HCT116 (cell line): ENCODE results near the gene RGS10. TPM values are rescaled to one million over a fixed set of nuclear protein-coding genes. Genes with fewer than 3 reads are reported as not detected.

Experiments
- ATAC-seq: fragments of 200-7000 bp; cut with Tn5 transposase; 2 replicates; pipeline ENCODE4 v1.9.1; 2020; ENCODE audit warnings: mild to moderate bottlenecking, moderate library complexity
- BruUV-seq: library from RNA; stranded (reverse); fragments of 400-500 nt; replicated peaks from 2 replicates; lab custom pipeline; 2021; lab: Mats Ljungman, UMichigan
- CTCF ChIA-PET: fragments of 300-600 bp; sonication (Branson Sonifier 250); formaldehyde crosslinking; loops from one replicate; lab custom pipeline; 2021; ENCODE audit warnings: antibody characterized with exemption; lab: Charles Lee
- POLR2A ChIA-PET: fragments of 300-600, 350-600 bp; sonication (Branson Sonifier 250); formaldehyde crosslinking; loops from one replicate; lab custom pipeline; 2021; ENCODE audit warnings: antibody characterized with exemption; lab: Charles Lee
- RAD21 ChIA-PET, 2 experiments: fragments of 300-600 bp; sonication (Branson Sonifier 250); formaldehyde crosslinking; loops; one replicate each; lab custom pipeline; 2023; ENCODE audit warnings: low total read pairs in 2 of 2; ENCODE audit not compliant: uncharacterized antibody in 2 of 2, unreplicated experiment in 2 of 2, low non-redundant PET in 1 of 2; lab: Charles Lee
- DNase-seq: peaks from one replicate; pipeline ENCODE4 v3.0.0-alpha.2; 2010; ENCODE audit warnings: low read depth, low spot score
- H2AFZ ChIP-seq: fragments of 200-600 bp; shearing (Covaris generic), sonication (generic); 2 replicates; pipeline ENCODE4 v1.6.1; 2017; ENCODE audit warnings: low read depth, mixed run types, mixed read lengths, antibody characterized with exemption, low read length; ENCODE audit not compliant: poor library complexity, severe bottlenecking
- H3K27ac ChIP-seq: 2 replicates; pipeline ENCODE4 v1.5.1; 2012; ENCODE audit warnings: low read depth, low read length
- H3K27me3 ChIP-seq: fragments of 200-600 bp; sonication (generic); 2 replicates; pipeline ENCODE4 v1.6.1; 2016; ENCODE audit warnings: mixed run types, low read length, mixed read lengths; ENCODE audit not compliant: insufficient read depth
- H3K36me3 ChIP-seq, 2 experiments: fragments of 200-500 bp in 1 of 2; fragments of 200-600 bp in 1 of 2; sonication (Bioruptor generic) in 1 of 2; sonication (generic) in 1 of 2; 2 replicates each; pipeline versions ENCODE4 v1.5.1 to v1.6.1; 2014 to 2016; ENCODE audit warnings: low read length in 2 of 2, inconsistent platforms in 1 of 2, mixed read lengths in 1 of 2, mixed run types in 1 of 2; ENCODE audit not compliant: insufficient read depth in 2 of 2, control insufficient read depth in 1 of 2
- H3K4me1 ChIP-seq, 2 experiments: fragments of 200-600 bp in 1 of 2; sonication (generic) in 1 of 2; 2 replicates each; pipeline versions ENCODE4 v1.5.1 to v1.6.1; 2012 to 2017; ENCODE audit warnings: low read length in 2 of 2, inconsistent platforms in 1 of 2, mild to moderate bottlenecking in 1 of 2, mixed read lengths in 1 of 2, mixed run types in 1 of 2, moderate library complexity in 1 of 2; ENCODE audit not compliant: insufficient read depth in 2 of 2, control insufficient read depth in 1 of 2
- H3K4me2 ChIP-seq: fragments of 200-600 bp; sonication (generic); 2 replicates; pipeline ENCODE4 v1.6.1; 2017; ENCODE audit warnings: mixed run types, low read length, mixed read lengths
- H3K4me3 ChIP-seq, 2 experiments: fragments of 200-600 bp in 1 of 2; sonication (generic) in 1 of 2; replicated peaks in 1 of 2; 2 replicates each; pipeline ENCODE4 v1.5.1; 2011 to 2016; ENCODE audit warnings: low read length in 2 of 2, control low read depth in 1 of 2, low read depth in 1 of 2, mild to moderate bottlenecking in 1 of 2, mixed read lengths in 1 of 2, mixed run types in 1 of 2
- H3K79me2 ChIP-seq: fragments of 200-600 bp; sonication (generic); 2 replicates; pipeline ENCODE4 v1.6.1; 2017; ENCODE audit warnings: mild to moderate bottlenecking, mixed run types, low read length, moderate library complexity, mixed read lengths; ENCODE audit not compliant: insufficient read depth
- H3K9ac ChIP-seq: fragments of 200-600 bp; sonication (generic); 2 replicates; pipeline ENCODE4 v1.6.1; 2016; ENCODE audit warnings: low read length, mixed read lengths
- H3K9me2 ChIP-seq: fragments of 200-600 bp; sonication (generic), shearing (Covaris generic); 2 replicates; pipeline ENCODE4 v1.6.1; 2017; ENCODE audit warnings: mixed run types, mild to moderate bottlenecking, moderate library complexity; ENCODE audit not compliant: insufficient read depth
- H3K9me3 ChIP-seq, 2 experiments: fragments of 200-500 bp in 1 of 2; fragments of 200-600 bp in 1 of 2; sonication (Bioruptor generic) in 1 of 2; sonication (generic) in 1 of 2; 2 replicates each; pipeline ENCODE4 v1.6.1; 2014 to 2017; ENCODE audit warnings: low read length in 2 of 2, mixed read lengths in 2 of 2, inconsistent platforms in 1 of 2, low read depth in 1 of 2, mild to moderate bottlenecking in 1 of 2, mixed run types in 1 of 2, moderate library complexity in 1 of 2; ENCODE audit not compliant: control insufficient read depth in 1 of 2, insufficient read depth in 1 of 2
- H4K20me1 ChIP-seq: fragments of 200-600 bp; sonication (generic), shearing (Covaris generic); 2 replicates; pipeline ENCODE4 v1.6.1; 2017; ENCODE audit warnings: mixed run types, mild to moderate bottlenecking, moderate library complexity; ENCODE audit not compliant: insufficient read depth
- ATF3 ChIP-seq: IDR thresholded peaks from 2 replicates; pipeline ENCODE4 v1.6.1; 2012
- CBX3 ChIP-seq: IDR thresholded peaks from 2 replicates; pipeline ENCODE4 v1.6.1; 2012; ENCODE audit warnings: low read depth
- EGR1 ChIP-seq: IDR thresholded peaks from 2 replicates; pipeline ENCODE4 v1.6.1; 2012; ENCODE audit warnings: low read depth
- ELF1 ChIP-seq: IDR thresholded peaks from 2 replicates; pipeline ENCODE4 v1.6.1; 2012; ENCODE audit warnings: low read depth, borderline replicate concordance
- EZH2phosphoT487 ChIP-seq: fragments of 200-600 bp; IDR thresholded peaks from 2 replicates; pipeline ENCODE4 v1.6.1; 2018; ENCODE audit warnings: antibody characterized with exemption, borderline replicate concordance
- FOSL1 ChIP-seq: IDR thresholded peaks from 2 replicates; pipeline ENCODE4 v1.6.1; 2012; ENCODE audit warnings: low read depth
- JUND ChIP-seq: IDR thresholded peaks from 2 replicates; pipeline ENCODE4 v1.6.1; 2012
- MAX ChIP-seq: IDR thresholded peaks from 2 replicates; pipeline ENCODE4 v1.6.1; 2012
- POLR2AphosphoS5 ChIP-seq: IDR thresholded peaks from 2 replicates; pipeline ENCODE4 v1.6.1; 2011; ENCODE audit warnings: mild to moderate bottlenecking, low read depth, low read length, moderate library complexity
- RAD21 ChIP-seq: IDR thresholded peaks from 2 replicates; pipeline ENCODE4 v1.6.1; 2012; ENCODE audit warnings: low read depth, mild to moderate bottlenecking
- REST ChIP-seq: IDR thresholded peaks from 2 replicates; pipeline ENCODE4 v1.6.1; 2012; ENCODE audit warnings: low read depth
- SIN3A ChIP-seq: IDR thresholded peaks from 2 replicates; pipeline ENCODE4 v1.6.1; 2012; ENCODE audit warnings: low read depth
- SRF ChIP-seq: IDR thresholded peaks from 2 replicates; pipeline ENCODE4 v1.6.1; 2012; ENCODE audit warnings: low read depth
- ZNF274 ChIP-seq: fragments of 200-500 bp; sonication (Bioruptor generic); IDR thresholded peaks from 2 replicates; pipeline ENCODE4 v1.6.1; 2014; ENCODE audit warnings: mild to moderate bottlenecking, low read depth, low read length, inconsistent platforms
- intact Hi-C: fragments of 100-400 bp; cut with micrococcal nuclease; formaldehyde crosslinking; loops from 2 replicates; pipeline ENCODE4 v1.10.0; 2022
- total RNA-seq: library from RNA; stranded (reverse); gene quantifications from one replicate; pipeline ENCODE4 v1.2.1, GENCODE V29; 2021; ENCODE audit not compliant: unreplicated experiment

RGS10 gene
- total RNA-seq, 1 experiment from 2014 or later = 96.7 TPM

GRCh38 chr10:119516381-119517234, 25.9 kb downstream of the RGS10 start:
- RAD21 ChIA-PET = no interaction called here
- DNase-seq = no peak
- intact Hi-C loops = no loop called here
- Histone ChIP-seq H3K27ac (no peak overlapping the region), H3K4me1 (peaks cover 1 to 20% of the 10 kb centered on the region in 2 experiments; a peak in 3 of 4 replicates), H3K9ac (no peak overlapping the region)
- TF ChIP-seq ZNF274 = no peak
- no peak for TF ChIP-seq SRF
- TF ChIP-seq MAX = no peak
- no peak for TF ChIP-seq ELF1
- TF ChIP-seq POLR2AphosphoS5 = no peak
- no peak for TF ChIP-seq CBX3
- TF ChIP-seq, all 23 proteins: peak for 0
- Histone ChIP-seq H3K27me3 (no peaks in the 10 kb centered on the region), H3K4me3 (no peak overlapping the region), H4K20me1 (no peaks in the 10 kb centered on the region), H3K9me3 (no peaks in the 10 kb centered on the region), H3K9me2 (no peaks in the 10 kb centered on the region), H3K4me2 (no peak overlapping the region), H2AFZ (no peak overlapping the region), H3K36me3 (peaks cover 6 to 24% of the 10 kb centered on the region in 2 experiments; a peak in 3 of 4 replicates), H3K79me2 (no peaks in the 10 kb centered on the region)
- ChIA-PET CTCF (no interaction called here), POLR2A (interaction anchor here (1.7 kb wide), 1 partner anchor 26 kb away, joined by 5 read pairs; the partner anchor contains the start of gene RGS10)
- no peak for ATAC-seq
- BruUV-seq = no TSS peak

GRCh38 chr10:119515511-119516045, 26.9 kb downstream of the RGS10 start:
- ChIA-PET RAD21 (no interaction called here), POLR2A (no interaction called here), CTCF (no interaction called here)
- BruUV-seq = no TSS peak
- Histone ChIP-seq H3K79me2 (no peaks in the 10 kb centered on the region), H3K36me3 (peaks cover 8 to 27% of the 10 kb centered on the region in 2 experiments; a peak in 3 of 4 replicates), H3K9me3 (no peaks in the 10 kb centered on the region), H3K4me2 (no peak overlapping the region), H3K9ac (no peak overlapping the region), H4K20me1 (no peaks in the 10 kb centered on the region), H3K4me3 (no peak overlapping the region), H2AFZ (no peak overlapping the region), H3K4me1 (peaks cover 0 to 11% of the 10 kb centered on the region in 2 experiments; a peak in 1 of 4 replicates), H3K9me2 (no peaks in the 10 kb centered on the region), H3K27ac (no peak overlapping the region), H3K27me3 (no peaks in the 10 kb centered on the region)
- DNase-seq (no peak), ATAC-seq (no peak)
- intact Hi-C loops = no loop called here
- TF ChIP-seq ATF3 (no peak), ZNF274 (no peak), RAD21 (no peak), SIN3A (no peak), REST (no peak), EGR1 (no peak), EZH2phosphoT487 (no peak), JUND (no peak), FOSL1 (no peak), ELF1 (no peak)
